Parathyroid adenoma (tissue), 2 donors: Measurements from ENCODE around the gene OR2A25.

ENCODE experiments used
- H2AFZ ChIP-seq: fragments of 300-600 bp; sonication (generic); one replicate; pipeline ENCODE4 v1.7.0; 2017; ENCODE audit warnings: antibody characterized with exemption, mild to moderate bottlenecking
- H3K27ac ChIP-seq: fragments of 300-600 bp; sonication (generic); one replicate; pipeline ENCODE4 v1.7.0; 2017
- H3K27me3 ChIP-seq: fragments of 300-600 bp; sonication (generic); one replicate; pipeline ENCODE4 v1.7.0; 2017; ENCODE audit warnings: low read length; ENCODE audit not compliant: control insufficient read depth, insufficient read depth
- H3K36me3 ChIP-seq: fragments of 300-600 bp; sonication (generic); one replicate; pipeline ENCODE4 v1.7.0; 2017; ENCODE audit warnings: low read length; ENCODE audit not compliant: control insufficient read depth, insufficient read depth
- H3K4me1 ChIP-seq: fragments of 300-600 bp; sonication (generic); one replicate; pipeline ENCODE4 v1.7.0; 2017; ENCODE audit warnings: control low read depth
- H3K4me2 ChIP-seq: fragments of 300-600 bp; sonication (generic); one replicate; pipeline ENCODE4 v1.7.0; 2017; ENCODE audit warnings: low read length
- H3K4me3 ChIP-seq: fragments of 300-600 bp; sonication (generic); one replicate; pipeline ENCODE4 v1.7.0; 2017; ENCODE audit warnings: low read depth, low read length
- H3K79me2 ChIP-seq: fragments of 300-600 bp; sonication (generic); one replicate; pipeline ENCODE4 v1.7.0; 2017; ENCODE audit warnings: control low read depth
- H3K9ac ChIP-seq: fragments of 300-600 bp; sonication (generic); one replicate; pipeline ENCODE4 v1.7.0; 2017; ENCODE audit warnings: mild to moderate bottlenecking
- H3K9me3 ChIP-seq: fragments of 300-600 bp; sonication (generic); one replicate; pipeline ENCODE4 v1.7.0; 2017; ENCODE audit warnings: low read length; ENCODE audit not compliant: control insufficient read depth
- CTCF ChIP-seq: fragments of 300-600 bp; sonication (generic); IDR thresholded peaks from one replicate; pipeline ENCODE4 v1.7.0; 2017; ENCODE audit warnings: antibody characterized with exemption, mild to moderate bottlenecking
- donor health status: primary hyperparathyroidism.

Gene OR2A25

GRCh38 chr7:144102041-144102440 is 32.4 kb downstream of the OR2A25 start:
- Histone ChIP-seq H3K9ac (no peak overlapping the region), H3K4me2 (no peak overlapping the region), H3K4me1 (no peaks in the 10 kb centered on the region), H3K4me3 (no peak overlapping the region), H3K79me2 (no peaks in the 10 kb centered on the region), H3K36me3 (no peaks in the 10 kb centered on the region), H2AFZ (no peak overlapping the region), H3K27me3 (no peaks in the 10 kb centered on the region), H3K27ac (no peak overlapping the region), H3K9me3 (no peaks in the 10 kb centered on the region)
- no peak for TF ChIP-seq CTCF

- Histone ChIP-seq H2AFZ (no peak overlapping the region), H3K9ac (no peak overlapping the region), H3K79me2 (no peaks in the 10 kb centered on the region), H3K4me3 (no peak overlapping the region), H3K27me3 (no peaks in the 10 kb centered on the region), H3K4me1 (no peaks in the 10 kb centered on the region), H3K36me3 (no peaks in the 10 kb centered on the region), H3K4me2 (no peak overlapping the region), H3K9me3 (no peaks in the 10 kb centered on the region), H3K27ac (no peak overlapping the region)
- no peak for TF ChIP-seq CTCF
Measured at GRCh38 chr7:144105211-144105610, 35.6 kb downstream of the OR2A25 start.

- TF ChIP-seq CTCF, result no peak
- no peaks in the 10 kb centered on the region for H3K79me2 ChIP-seq
- no peak within 1 kb of the TSS for H3K4me2 ChIP-seq
- H3K9me3 ChIP-seq, result no peaks in the 10 kb centered on the region
- H3K27ac ChIP-seq, result no peak within 1 kb of the TSS
- H3K4me3 ChIP-seq, result no peak within 1 kb of the TSS
- H3K36me3 ChIP-seq, result no peaks in the 10 kb centered on the region
- peak within 1 kb of the TSS; percentile 8 for H2AFZ ChIP-seq
- H3K4me1 ChIP-seq, result no peaks in the 10 kb centered on the region
- no peaks in the 10 kb centered on the region for H3K27me3 ChIP-seq
- no peak within 1 kb of the TSS for H3K9ac ChIP-seq
Measured at GRCh38 chr7:144109283-144109682, 39.7 kb downstream of the OR2A25 start, which contains the start of gene OR2A2. OR2A2 (plus strand) TSS chr7:144109583; CDS start chr7:144109583, 0 bp downstream.

GRCh38 chr7:144110272-144110671 is 40.7 kb downstream of the OR2A25 start:
- Histone ChIP-seq H3K9ac (no peak overlapping the region), H2AFZ (no peak overlapping the region), H3K4me2 (no peak overlapping the region), H3K27me3 (no peaks in the 10 kb centered on the region), H3K79me2 (no peaks in the 10 kb centered on the region), H3K36me3 (no peaks in the 10 kb centered on the region), H3K27ac (no peak overlapping the region), H3K4me3 (no peak overlapping the region), H3K4me1 (no peaks in the 10 kb centered on the region), H3K9me3 (no peaks in the 10 kb centered on the region)
- no peak for TF ChIP-seq CTCF

GRCh38 chr7:144113651-144114050 is 44.0 kb downstream of the OR2A25 start:
- Histone ChIP-seq H3K4me2 (no peak overlapping the region), H2AFZ (no peak overlapping the region), H3K27me3 (no peaks in the 10 kb centered on the region), H3K4me3 (no peak overlapping the region), H3K36me3 (no peaks in the 10 kb centered on the region), H3K4me1 (no peaks in the 10 kb centered on the region), H3K9me3 (no peaks in the 10 kb centered on the region), H3K79me2 (no peaks in the 10 kb centered on the region), H3K9ac (no peak overlapping the region), H3K27ac (no peak overlapping the region)
- no peak for TF ChIP-seq CTCF
